Epidermal melanocyte (primary cell): ENCODE data around the gene CLOCK.
A peak's percentile ranks its signal among the peaks of the same experiment; 100 is the strongest.

Source experiments
- DNase-seq: peaks from one replicate; pipeline ENCODE4 v3.0.0; 2011; ENCODE audit warnings: low spot score; ENCODE audit not compliant: insufficient read length

CLOCK gene

DNA sequence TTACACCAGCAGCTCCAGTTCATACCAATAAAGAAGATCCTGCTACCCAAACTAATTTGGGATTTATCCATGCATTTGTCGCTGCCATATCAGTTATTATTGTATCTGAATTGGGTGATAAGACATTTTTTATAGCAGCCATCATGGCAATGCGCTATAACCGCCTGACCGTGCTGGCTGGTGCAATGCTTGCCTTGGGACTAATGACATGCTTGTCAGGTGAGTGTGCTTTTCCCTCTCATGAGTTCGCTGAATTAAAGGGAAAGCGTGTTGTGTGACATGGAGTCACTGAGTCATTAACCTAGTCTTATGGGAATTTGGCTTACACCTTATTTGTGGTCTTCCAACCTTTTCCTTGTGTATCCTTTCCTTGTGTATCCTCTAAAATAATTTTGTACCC, 135.1 kb downstream of the CLOCK start:
- DNase-seq: no peak

DNA sequence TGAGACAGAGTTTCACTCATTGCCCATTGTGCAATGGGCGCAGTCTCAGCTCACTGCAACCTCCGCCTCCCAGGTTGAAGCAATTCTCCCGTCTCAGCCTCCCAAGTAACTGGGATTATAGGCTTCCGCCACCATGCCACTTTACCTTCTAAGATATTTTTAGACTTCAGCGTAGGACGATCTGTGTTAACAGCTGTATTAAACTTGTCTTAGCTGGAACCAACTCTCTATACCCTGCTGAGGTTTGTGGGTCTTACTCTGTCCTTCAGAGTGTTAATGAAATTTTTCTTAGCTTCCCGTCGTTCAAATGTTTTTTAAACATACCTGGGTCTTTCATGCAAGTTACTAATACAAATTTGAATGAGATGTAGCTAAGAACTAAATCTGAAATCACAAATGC, 136.3 kb downstream of the CLOCK start:
- no peak for DNase-seq

DNA sequence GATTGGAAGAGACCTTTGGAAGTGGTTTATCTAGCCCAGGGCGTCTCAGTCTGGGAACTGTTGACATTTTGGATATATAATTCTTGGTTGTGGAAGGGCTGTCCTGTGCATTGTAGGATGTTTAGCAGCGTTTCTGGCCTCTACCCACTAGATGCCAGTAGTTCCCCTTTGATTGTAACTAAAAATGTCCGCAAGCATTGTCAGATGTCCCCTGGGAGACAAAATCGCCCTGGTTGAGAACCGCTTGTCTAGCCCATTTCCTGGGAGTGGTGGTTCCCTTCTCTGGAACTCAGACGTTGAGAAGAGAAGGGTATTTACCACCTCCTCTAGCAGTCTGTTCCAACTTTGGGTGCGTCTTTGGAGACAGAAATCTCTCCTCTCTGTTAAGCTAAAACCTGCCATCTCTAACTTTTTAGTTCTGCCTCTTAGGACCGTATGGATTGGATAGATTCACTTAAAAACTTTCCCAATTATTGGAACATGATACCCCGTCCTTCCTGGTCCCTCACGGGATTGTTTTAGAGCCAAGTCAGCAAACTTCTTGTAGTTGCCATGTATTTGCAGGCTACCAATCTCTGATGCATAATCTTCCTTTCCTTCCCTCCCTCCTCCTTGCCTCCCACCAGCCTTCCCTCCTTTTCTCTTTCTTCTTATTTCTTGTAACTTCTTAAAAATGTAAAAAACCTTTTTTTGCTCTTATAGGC, 137.1 kb downstream of the CLOCK start:
- no peak for DNase-seq

DNA sequence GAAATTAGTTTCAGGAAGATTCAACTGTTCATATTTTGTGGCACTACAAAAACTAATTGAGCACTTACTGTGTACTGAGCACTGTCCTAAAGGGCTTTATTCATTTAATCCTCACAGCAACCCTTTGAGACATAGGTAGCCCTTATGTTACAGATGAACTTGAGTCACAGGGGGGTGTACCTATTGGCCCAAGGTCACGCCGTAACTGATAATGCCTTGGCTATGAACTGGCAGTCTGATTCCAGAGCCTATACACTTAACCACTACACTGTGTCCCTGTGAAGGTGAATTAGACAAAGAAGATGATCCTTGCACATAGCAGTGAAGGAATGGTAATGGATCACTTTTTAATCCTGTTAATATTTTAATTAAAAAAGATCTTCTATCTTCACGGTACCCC, 138.9 kb downstream of the CLOCK start:
- DNase-seq: no peak

DNA sequence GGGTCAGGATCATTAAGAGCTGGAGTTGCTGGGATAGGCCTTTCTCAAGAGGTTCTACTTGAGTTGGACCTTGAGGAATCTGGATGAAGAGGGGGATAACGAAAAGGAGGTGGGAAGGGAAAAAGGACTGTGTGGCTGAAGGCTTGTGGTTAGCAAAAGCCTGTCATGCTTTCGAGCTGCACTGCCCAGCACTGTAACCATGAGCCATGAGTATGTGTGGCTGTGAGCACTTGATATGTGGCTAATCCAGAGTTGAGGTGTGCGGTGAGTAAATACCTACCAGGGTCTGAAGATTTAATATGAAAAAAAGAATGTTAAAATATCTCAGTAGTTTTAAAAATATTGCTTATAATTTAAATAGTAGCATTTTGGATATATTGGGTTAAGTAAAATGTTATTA, 139.6 kb downstream of the CLOCK start:
- DNase-seq: no peak

DNA sequence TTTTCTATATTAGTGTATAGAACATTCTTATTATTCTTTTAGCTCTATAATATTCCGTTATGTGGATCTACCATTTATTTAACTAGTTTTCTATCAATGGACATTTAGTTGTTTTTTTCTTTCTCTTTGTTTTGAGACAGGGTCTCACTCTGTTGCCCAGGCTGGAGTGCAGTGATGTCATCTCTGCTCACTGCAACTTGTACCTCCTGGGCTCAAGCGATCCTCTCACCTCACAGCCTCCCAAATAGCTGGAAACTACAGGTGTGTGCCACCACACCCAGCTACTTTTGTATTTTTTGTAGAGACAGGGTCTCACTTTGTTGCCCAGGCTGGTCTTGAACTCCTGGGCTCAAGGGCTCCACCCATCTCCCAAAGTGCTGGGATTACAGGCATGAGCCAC, 140.2 kb downstream of the CLOCK start:
- DNase-seq: no peak

DNA sequence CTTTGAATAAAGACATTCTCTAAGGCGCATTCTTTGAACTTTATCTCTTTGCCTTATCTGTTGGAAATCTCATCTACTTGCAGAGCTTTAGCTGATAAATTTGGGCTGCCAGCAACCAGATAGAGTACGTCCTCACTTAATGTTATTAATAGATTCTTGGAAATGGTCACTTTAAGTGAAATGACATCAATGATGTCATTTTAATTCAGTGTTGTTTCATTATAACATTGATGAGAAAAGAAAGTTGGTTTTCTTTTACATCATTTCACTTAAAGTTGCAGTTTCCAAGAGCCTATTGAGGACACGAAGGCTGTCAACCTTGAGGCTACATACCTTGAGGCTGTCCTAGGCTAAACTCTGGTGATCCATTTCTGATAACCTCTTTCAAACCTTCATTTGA, 141.6 kb downstream of the CLOCK start:
- no peak for DNase-seq

DNA sequence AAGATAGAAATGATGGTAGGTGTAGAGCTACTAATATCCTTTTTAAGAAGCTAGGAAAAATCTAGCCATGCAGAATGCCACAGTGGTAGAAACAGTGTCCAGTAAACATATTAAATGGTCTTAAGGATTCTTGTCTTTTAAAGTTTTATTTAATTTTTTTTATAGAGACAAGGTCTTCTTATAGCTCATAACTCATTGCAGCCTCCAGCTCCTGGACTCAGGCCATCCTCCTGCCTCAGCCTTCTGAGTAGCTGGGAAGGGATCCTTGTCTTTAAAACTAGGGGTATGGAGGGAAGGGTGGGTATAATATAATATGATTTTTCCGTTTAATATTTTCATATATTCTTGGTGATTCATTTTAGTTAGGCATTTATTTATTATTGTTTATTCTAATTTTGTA, 147.1 kb downstream of the CLOCK start:
- DNase-seq: no peak

DNA sequence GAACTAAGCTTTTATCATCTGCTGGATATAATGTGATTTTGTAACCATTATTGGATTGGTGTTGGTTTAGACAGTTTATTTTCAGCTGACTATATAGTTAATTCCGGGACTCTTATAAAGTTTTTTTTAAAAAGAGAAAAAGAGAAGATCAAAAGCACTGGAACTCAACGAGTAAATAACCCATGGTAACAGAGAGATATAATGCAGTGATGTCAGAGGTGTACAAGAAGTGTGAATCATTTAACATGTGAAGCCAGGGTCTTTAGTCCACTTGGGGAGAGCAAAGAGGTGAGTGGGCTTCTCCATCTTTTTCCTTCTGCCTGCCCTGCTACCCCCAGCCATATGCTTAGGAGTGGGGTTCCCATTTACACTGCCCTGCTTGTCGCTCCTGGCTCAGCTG, 147.7 kb downstream of the CLOCK start:
- no peak for DNase-seq

DNA sequence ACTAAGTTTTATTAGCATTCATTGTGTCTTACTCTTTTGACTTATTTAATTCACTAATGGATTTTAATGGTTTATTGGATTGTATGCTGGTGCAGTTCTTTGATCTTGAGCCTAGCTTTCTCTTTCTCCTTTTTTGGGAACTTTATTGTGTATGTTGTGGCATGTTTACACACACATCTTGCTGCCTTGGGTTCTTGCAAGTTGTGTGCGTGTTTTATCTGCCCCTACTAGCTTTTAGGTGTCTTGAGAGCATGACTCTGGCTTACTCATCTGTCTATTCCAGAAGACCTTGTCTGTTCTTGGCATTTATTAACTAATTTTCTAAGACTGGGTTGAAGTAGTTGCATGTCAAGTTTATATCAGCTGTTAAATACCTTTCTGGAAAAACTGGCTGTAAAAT, 148.2 kb downstream of the CLOCK start:
- DNase-seq: no peak

DNA sequence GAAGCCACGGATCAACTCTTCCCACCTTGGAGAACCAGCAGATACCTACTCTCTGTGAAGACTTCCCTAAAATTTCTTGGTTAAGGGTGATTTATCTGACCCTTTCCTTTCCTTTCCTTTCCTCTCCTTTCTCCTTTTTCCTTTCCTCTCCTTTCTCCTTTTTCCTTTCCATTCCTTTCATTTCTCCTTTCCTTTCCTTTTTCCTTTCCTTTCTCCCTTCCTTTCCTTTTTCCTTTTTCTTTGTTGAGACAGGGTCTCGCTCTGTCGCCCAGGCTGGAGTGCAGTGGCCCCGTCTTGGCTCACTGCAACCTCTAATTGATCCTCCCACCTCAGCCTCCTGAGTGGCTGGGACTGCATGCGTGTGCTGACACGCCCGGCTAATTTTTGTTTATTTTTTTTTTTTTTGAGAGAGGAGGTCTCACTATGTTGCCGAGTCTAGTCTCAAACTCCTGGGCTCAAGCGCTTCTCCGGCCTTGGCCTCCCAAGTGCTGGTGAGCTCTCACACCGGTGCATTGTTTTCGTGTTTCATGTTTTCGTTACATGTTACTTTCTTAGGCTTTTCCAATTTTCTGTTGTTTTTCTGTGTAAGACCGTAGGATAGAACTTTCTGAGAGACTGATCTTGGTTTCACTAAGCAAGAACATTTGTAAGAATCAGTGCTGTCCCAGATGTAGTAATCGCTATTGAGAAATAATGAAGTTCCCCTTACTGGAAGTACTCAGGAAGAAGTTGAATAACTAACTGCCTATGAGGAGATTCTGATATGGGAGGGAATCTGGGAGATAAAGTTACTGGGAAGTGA, 149.0 kb downstream of the CLOCK start:
- no peak for DNase-seq

DNA sequence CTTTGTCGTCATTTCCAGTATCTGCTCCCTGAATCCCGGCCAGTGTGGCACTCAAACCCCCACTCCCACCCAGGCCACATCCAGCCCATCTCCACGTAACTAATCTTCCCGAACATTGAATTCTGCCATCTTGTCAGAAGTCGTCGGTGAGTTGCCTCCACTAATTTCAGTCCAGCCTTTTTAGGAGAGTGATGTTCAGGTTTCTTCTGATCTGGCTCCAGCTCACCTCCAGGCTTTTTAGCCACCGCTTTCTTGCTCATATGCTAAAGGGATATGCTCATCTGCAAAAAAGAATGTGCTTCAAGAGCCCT, 149.6 kb downstream of the CLOCK start:
- no peak for DNase-seq

DNA sequence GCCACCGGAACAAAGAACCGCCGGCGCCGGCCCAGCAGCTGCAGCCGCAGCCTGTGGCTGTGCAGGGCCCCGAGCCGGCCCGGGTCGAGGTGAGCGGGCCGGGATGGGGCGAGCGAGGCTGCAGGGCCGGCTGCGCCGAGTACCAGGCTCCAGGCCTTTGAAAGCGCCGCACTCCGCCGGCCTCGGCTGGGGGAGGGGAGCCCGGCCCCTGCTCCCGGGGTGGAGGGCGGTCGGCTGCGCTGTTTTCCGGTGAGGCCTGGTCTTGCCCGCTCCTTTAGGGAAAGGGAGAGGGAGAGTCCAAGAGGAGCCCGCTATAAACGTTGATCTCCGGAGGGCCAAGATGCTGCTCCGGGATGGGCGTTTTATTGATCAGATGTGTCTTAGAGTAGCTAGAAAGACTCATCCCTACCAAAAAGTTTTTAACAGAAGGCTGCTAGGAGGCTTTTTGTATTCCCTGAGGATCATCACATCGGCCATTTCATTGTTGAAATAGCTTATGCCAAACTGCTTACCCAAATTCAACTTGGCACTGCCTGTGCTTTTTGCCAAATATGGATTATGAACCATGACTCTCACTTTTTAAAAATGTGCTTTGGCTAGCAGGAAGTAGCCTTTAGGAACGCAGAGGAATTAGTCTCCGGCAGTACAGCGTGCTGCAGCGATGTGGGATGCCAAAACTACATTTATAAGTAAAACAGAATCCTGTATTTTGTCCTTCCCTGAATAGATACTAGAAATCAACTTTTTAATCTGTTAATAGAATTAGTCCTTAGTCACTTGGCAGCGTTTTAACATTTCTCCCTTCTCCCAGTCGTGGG, 150.2 kb downstream of the CLOCK start:
- no peak for DNase-seq

DNA sequence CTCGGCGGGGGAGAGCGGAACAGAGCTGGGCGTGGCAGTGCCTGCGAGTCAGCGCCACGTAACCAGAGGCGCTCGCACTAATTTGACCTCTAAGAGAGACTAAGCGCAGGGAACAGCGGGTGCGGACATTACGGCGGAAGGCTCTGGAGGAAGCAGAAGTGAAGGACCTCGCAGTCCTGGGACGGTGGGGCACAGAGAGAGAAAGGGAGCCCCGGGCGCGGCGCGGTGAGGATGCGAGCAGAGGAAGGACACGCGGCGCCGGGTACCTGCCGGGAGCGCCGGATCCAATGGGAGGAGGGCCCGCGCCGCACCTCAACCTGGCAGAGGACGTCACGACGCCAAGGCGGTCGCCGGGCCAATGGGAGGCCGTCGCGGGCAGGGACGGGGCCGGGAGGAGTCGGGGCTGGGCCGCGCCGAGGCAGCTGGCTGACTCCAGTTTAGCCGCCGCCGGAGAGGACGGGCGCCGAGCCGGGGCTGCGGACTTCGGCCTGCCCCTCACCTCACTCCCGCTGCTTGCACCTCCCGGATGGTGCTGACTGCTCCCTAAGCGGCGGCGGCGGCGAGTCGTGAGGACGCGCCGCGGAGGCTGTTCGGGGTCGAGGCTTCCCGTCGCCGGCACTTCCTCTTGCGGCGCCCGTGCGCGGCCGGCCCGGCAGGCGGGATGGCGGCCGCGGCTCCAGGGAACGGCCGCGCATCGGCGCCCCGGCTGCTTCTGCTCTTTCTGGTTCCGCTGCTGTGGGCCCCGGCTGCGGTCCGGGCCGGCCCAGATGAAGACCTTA, 151.0 kb downstream of the CLOCK start, which contains the start of gene TMEM165:
TMEM165 (plus strand) TSS at position 429 of the 779 bp plus-strand sequence; CDS start at position 662, 233 bp downstream.
- peak; percentile 54 for DNase-seq

DNA sequence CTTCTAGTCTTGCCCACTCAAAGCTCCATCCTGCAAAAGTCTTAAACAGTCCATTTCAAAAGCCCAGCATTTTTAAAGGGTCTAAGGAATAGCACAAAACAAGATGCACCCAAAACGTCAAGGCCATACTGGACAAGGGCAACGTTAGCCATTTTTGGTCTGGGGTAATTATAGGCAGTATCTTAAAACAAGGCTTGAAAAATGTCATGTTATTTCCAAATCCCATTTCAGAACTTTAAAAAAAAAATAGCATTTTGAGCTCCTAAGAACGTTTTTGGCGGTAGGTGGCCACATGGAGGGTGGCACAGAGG, 151.5 kb downstream of the CLOCK start:
- DNase-seq: no peak

DNA sequence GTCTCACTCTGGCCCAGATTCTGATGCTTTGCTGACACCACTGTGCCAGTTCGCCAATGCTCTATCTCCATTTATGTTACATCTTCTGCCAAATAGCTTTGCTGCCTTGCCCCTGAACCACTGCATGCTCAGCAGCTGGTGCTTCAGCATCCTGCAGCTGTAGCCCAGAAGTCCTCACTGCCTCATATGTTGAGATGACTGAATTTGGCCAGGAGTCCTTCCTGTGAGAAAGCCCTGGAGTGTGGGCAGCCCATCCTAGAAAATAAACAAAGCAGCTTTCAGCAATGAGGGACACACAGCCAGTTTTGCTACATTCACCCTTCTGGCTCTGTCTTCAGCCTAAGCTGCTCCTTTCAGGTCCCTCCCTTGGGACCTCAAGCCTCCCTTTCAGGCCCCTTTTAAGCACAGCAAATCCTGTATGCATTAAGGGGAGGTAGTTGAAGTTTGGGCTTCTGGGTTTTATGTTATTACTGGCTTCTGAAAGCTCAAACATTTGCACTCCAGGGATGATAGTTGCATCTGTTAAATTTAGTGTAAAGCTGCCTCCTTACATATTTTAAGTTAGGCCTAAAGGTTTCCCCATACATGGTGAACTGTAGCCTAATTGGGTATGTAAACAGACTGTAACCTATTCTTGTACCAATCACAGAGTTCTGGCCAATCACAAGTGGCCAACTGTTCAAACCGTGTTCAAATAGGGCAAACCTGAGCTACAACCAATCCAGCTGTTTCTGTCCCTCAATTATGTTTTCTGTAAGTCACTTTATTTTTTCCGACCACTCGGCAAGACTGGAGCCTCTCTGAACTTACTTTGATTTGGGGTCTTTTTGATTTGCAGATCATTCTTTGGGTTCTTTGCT, 153.0 kb downstream of the CLOCK start:
- no peak for DNase-seq

DNA sequence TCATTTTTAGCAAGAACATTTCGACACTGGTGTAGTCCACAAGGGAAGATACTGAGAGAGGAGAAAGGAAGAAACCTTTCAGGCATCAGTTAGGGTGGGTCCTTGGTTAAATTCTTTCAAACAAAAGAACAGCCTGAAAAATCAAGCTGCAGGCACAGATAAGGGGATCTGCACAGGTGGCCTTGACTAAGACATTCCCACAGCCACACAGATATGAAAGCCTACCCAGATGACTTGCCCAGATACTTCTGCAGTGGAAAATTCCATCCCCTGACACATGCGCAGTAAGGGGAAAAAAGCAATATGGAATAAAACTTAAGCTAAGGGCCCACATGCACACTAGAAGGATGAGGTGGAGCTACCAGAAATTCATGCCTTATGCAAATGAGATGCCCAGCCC, 159.9 kb downstream of the CLOCK start:
- DNase-seq: no peak

DNA sequence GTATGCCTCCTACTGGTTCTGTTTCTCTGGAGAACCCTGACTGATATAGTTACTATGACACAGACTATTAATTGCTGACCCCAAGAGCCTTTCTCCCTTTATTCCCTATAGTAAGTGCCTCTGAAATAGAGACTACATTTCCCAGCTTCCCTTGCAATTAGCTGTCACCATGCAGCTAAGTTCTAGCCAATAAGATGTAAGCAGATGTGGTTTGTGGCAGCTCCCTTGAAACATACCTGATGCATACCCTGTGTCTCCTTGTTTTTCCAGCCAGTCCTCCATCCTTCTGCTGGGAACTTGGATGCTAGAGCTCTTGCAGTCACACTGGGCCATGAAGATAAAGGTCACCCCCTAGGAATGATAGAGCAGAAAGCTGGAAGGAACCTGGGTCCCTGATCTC, 160.6 kb downstream of the CLOCK start:
- DNase-seq: no peak

DNA sequence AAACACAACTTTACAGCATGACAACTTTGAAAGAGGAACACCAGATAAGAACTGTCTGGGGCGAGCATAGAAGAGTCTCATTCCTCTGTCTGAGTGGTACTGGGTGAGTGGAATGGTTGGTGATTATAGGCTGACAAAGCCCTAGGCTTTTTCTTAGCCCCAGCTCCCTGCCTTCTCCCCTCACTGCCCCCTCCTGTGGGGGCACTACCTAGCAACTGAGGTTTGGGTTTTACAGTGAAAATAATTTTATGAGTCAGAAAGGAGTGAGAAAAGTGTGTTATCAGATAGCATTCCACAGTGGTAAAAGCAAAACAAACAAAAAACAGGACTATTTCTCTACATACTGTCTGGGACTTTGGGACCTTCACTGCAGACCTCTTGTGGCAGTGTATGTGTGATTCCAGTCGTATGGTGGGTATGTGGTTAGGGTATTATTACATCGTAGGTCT, 161.5 kb downstream of the CLOCK start:
- no peak for DNase-seq

DNA sequence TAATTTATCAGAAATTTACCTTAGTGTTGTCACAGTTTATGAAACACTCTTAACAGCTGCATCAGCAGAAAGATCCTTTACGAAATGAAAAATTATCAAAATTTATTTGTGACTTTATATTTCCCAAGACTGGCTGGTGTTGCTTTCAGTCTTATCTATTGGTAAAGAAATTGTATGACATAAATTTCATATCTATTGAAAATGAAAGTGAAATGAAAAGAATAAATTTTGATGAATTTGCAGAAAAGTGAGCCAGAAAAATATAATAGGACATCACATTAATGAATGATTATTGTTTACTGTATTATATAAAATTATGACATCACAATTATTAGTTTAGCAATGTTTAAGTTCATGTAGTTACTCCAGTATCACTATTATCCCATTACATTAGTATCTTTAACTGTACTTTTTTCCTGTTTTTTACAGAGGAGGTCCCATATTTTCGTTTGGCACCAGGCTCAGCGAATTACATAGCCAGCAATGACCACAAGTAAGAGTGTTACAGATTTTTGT, 164.2 kb downstream of the CLOCK start:
- DNase-seq: no peak
